Lower leg skin (tissue), 4 donors: ENCODE data around the gene CEP83. TPM values are rescaled to one million over a fixed set of nuclear protein-coding genes. Genes with fewer than 3 reads are reported as not detected.
"Not testable (repeated sequence)": the region's sequence is repeated elsewhere in the genome, so short reads cannot be mapped to it uniquely, and the experiment has no call there.

ENCODE experiments used
- DNase-seq, 2 donors: peaks; one replicate each; pipeline ENCODE4 v3.0.0-alpha.2; 2019; ENCODE audit warnings: low spot score in 2 of 2
- H3K4me3 ChIP-seq: fragments of 200-600 bp; sonication (generic); 2 replicates; pipeline ENCODE4 v1.5.1; 2017; ENCODE audit warnings: mild to moderate bottlenecking, low read depth; ENCODE audit not compliant: poor library complexity, severe bottlenecking
- CTCF ChIP-seq, 3 donors: fragments of 450-650 bp; IDR thresholded peaks; one replicate each; pipeline ENCODE4 v1.5.1; 2016; ENCODE audit warnings: antibody characterized with exemption in 3 of 3, mild to moderate bottlenecking in 3 of 3, moderate library complexity in 2 of 3
- POLR2A ChIP-seq, 2 donors: fragments of 450-650 bp; IDR thresholded peaks; one replicate each; pipeline ENCODE4 v1.6.1; 2016 to 2017; ENCODE audit warnings: antibody characterized with exemption in 2 of 2, mild to moderate bottlenecking in 1 of 2, moderate library complexity in 1 of 2
- WGBS, 2 donors: methylation state at CpG; one replicate each; pipeline ENCODE4 v1.1.5; 2018; 5-methylcytosine and 5-hydroxymethylcytosine counted together
- intact Hi-C: fragments of 100-400 bp; cut with DNase I; formaldehyde crosslinking; loops from one replicate; pipeline ENCODE4 v1.15.0; 2023; ENCODE audit warnings: low total_unique reads
- total RNA-seq, 4 donors: library from RNA; depleted of rRNA; stranded (reverse); fragments of >200 nt; gene quantifications; one replicate each; pipeline ENCODE4 v1.1.0, GENCODE V29; 2016

Gene CEP83
- total RNA-seq, 4 donors from 2014 or later, result 2.8 to 7.9 (median 6.5) TPM

DNA sequence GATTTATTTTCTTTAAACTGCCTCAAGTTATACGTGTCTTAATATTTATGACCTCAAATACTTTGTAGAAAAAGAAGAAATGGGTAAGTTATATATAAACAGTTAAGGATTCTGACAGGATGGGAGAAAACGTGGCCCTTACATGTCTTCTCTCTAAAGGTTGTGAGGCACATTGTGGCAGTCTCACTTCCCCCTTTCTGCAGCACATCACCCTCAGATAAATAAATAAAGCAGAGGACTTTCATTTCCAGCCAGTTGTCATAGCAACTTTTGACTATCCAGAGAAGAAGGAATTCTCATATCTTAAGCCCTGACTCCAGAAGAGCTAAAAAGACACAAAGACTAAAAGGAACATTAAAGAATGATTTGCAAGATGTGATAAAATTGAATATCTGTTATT lies 28.8 kb upstream of the CEP83 start:
- TF ChIP-seq CTCF (IDR thresholded peaks at IDR 0.05) (no peak), POLR2A (IDR thresholded peaks at IDR 0.05) (no peak)
- 30 to 37% methylated on average over 2 of the region's 2 CpGs for WGBS, 2 donors
- no peak for DNase-seq
- no peak overlapping the region for H3K4me3 ChIP-seq
- intact Hi-C loops, result no loop called here

DNA sequence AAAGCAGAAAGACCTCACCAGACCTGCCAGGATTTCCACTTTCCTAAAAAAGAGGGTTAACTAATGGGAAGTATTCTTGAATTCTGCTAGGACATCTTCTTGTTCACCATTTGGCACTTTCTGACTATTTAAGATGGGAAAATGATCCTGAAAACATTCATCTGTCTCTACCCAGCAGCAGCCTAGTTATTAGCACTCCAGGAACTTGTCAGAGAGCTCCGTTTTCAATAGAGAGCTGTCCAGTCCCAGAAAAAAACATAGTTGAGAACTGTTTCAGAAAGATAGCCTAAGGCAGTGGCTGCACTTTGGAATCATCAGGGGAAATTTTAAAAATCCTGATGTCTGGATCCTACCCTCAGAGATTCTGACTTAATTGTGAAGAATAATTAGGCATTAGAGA lies 22.1 kb upstream of the CEP83 start:
- TF ChIP-seq CTCF (IDR thresholded peaks at IDR 0.05) (no peak), POLR2A (IDR thresholded peaks at IDR 0.05) (no peak)
- no peak overlapping the region for H3K4me3 ChIP-seq
- 9 to 25% methylated on average over 1 of the region's 1 CpG for WGBS, 2 donors
- no peak for DNase-seq
- intact Hi-C loops, result no loop called here

- WGBS, 2 donors, result 93% methylated on average over 8 of the region's 8 CpGs
- no peak for TF ChIP-seq CTCF (IDR thresholded peaks at IDR 0.05)
- intact Hi-C loops, result loop anchor here (5.0 kb wide), 1 partner anchor 968 kb away; no protein-coding TSS in a partner anchor
- DNase-seq, result no peak
- H3K4me3 ChIP-seq, result no peak overlapping the region
Observed at GRCh38 chr12:94469522-94469921, 9.9 kb upstream of the CEP83 start.

DNA sequence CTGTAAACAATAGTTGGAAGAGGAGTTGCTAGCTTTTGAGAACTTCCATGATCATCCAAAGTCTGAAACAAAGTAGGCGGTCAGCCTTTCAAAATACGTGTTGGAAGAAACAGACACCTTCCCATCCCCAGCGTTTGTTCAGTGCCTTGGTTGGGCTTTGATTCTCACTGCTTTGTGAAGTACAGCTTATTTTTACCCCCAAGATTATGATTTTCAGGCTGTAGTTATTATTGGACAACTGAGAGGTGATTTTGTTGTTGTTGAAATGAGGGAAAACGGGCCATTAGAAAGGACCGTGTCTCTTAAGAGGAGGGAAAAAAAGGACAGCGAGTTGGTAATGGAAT lies 921 bp upstream of the CEP83 start:
- intact Hi-C loops, result no loop called here
- DNase-seq, result no peak
- H3K4me3 ChIP-seq, result peak overlapping the region; percentile 85
- 13 to 20% methylated on average over 6 of the region's 6 CpGs for WGBS, 2 donors
- TF ChIP-seq CTCF (IDR thresholded peaks at IDR 0.05) (no peak), POLR2A (IDR thresholded peaks at IDR 0.05) (no peak)

- no peak for TF ChIP-seq POLR2A (IDR thresholded peaks at IDR 0.05)
- TF ChIP-seq CTCF (IDR thresholded peaks at IDR 0.05), result no peak
- peak overlapping the region; percentile 85 for H3K4me3 ChIP-seq
- no peak for DNase-seq
- 0% methylated on average over 22 to 23 of the region's 23 CpGs for WGBS, 2 donors
- intact Hi-C loops, result no loop called here
Observed at GRCh38 chr12:94458877-94459727, 565 bp downstream of the CEP83 start.

GRCh38 chr12:94457311-94457710 lies 2.4 kb downstream of the CEP83 start:
- no peak for TF ChIP-seq CTCF (IDR thresholded peaks at IDR 0.05)
- TF ChIP-seq POLR2A (IDR thresholded peaks at IDR 0.05), result no peak
- WGBS, 2 donors, result 72 to 92% methylated on average over 1 of the region's 1 CpG
- intact Hi-C loops, result no loop called here
- DNase-seq, result no peak
- no peak overlapping the region for H3K4me3 ChIP-seq

DNA sequence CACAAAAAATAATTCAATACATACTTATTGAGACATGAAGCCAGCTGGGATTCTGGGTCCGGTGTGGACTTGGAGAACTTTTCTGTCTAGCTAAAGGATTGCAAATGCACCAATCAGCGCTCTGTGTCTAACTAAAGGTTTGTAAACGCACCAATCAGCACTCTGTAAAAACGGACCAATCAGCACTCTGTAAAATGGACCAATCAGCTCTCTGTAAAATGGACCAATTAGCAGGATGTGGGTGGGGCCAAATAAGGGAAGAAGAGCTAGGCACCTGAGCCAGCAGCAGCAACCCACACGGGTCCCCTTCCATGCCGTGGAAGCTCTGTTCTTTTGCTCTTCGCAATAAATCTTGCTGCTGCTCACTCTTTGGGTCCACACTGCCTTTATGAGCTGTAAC lies 5.3 kb downstream of the CEP83 start:
- H3K4me3 ChIP-seq, intact Hi-C loops, DNase-seq: not testable (repeated sequence)
- WGBS, 2 donors, result 93 to 95% methylated on average over 7 of the region's 7 CpGs
